ENCODE results near the gene DPP6. TPM values are rescaled to one million over a fixed set of nuclear protein-coding genes. Genes with fewer than 3 reads are reported as not detected.
"Not testable (repeated sequence)": the region's sequence is repeated elsewhere in the genome, so short reads cannot be mapped to it uniquely, and the experiment has no call there.

The DPP6 gene
- total RNA-seq, 1 donor from 2014 or later: 0.48 TPM

GRCh38 chr7:154919344-154920225 is 867.4 kb downstream of the DPP6 start:
- H3K27me3 Mint-ChIP-seq (ENCODE audit: low read depth, unreplicated experiment): peaks cover 42% of the 10 kb centered on the region
- Histone ChIP-seq H3K9me3 (ENCODE audit: insufficient read depth, low read depth, low read length) (no peaks in the 10 kb centered on the region), H3K36me3 (ENCODE audit: insufficient read depth, low read length) (no peaks in the 10 kb centered on the region), H3K4me1 (ENCODE audit: insufficient read depth, low read length) (no peaks in the 10 kb centered on the region), H3K79me2 (ENCODE audit: insufficient read depth, low read length) (no peaks in the 10 kb centered on the region), H2AFZ (ENCODE audit: low read depth, low read length) (no peak overlapping the region), H3K9ac (ENCODE audit: low read length) (no peak overlapping the region), H3K27ac (ENCODE audit: low read depth, low read length) (no peak overlapping the region), H3K27me3 (ENCODE audit: insufficient read depth, low read length) (peaks cover 7% of the 10 kb centered on the region), H3K4me3 (ENCODE audit: insufficient read depth, low read depth, low read length) (no peak overlapping the region), H4K20me1 (ENCODE audit: insufficient read depth, low read length) (no peaks in the 10 kb centered on the region), H3K4me2 (ENCODE audit: low read length) (no peak overlapping the region)
- TF ChIP-seq EZH2 (IDR thresholded peaks at IDR 0.05; ENCODE audit: insufficient read depth, low read length) (no peak), CTCF (IDR thresholded peaks at IDR 0.05; ENCODE audit: insufficient read depth, low read depth, low read length) (no peak)
- FAIRE-seq: no peak
- H3K9me3 Mint-ChIP-seq (ENCODE audit: unreplicated experiment): peaks cover 5% of the 10 kb centered on the region
- no peaks in the 10 kb centered on the region for H3K36me3 Mint-ChIP-seq (ENCODE audit: low read depth, unreplicated experiment)
- no peak overlapping the region for H3K27ac Mint-ChIP-seq (ENCODE audit: unreplicated experiment)
- no peak overlapping the region for H3K4me3 Mint-ChIP-seq (ENCODE audit: unreplicated experiment)
- H3K4me1 Mint-ChIP-seq (ENCODE audit: low read depth, unreplicated experiment): no peaks in the 10 kb centered on the region
- no peak for DNase-seq (ENCODE audit: low read depth)

GRCh38 chr7:154922472-154922871 is 870.3 kb downstream of the DPP6 start:
- H3K9me3 ChIP-seq (ENCODE audit: insufficient read depth, low read depth, low read length); H3K4me3 Mint-ChIP-seq (ENCODE audit: unreplicated experiment); H3K79me2 ChIP-seq (ENCODE audit: insufficient read depth, low read length); H3K27ac ChIP-seq (ENCODE audit: low read depth, low read length); H3K4me1 ChIP-seq (ENCODE audit: insufficient read depth, low read length); H3K4me3 ChIP-seq (ENCODE audit: insufficient read depth, low read depth, low read length); H3K27me3 ChIP-seq (ENCODE audit: insufficient read depth, low read length); H2AFZ ChIP-seq (ENCODE audit: low read depth, low read length); H3K4me1 Mint-ChIP-seq (ENCODE audit: low read depth, unreplicated experiment); H3K36me3 Mint-ChIP-seq (ENCODE audit: low read depth, unreplicated experiment); DNase-seq (ENCODE audit: low read depth); H3K36me3 ChIP-seq (ENCODE audit: insufficient read depth, low read length); H4K20me1 ChIP-seq (ENCODE audit: insufficient read depth, low read length); H3K9ac ChIP-seq (ENCODE audit: low read length); H3K27ac Mint-ChIP-seq (ENCODE audit: unreplicated experiment); FAIRE-seq; H3K9me3 Mint-ChIP-seq (ENCODE audit: unreplicated experiment); H3K4me2 ChIP-seq (ENCODE audit: low read length): not testable (repeated sequence)
- peaks cover 34% of the 10 kb centered on the region for H3K27me3 Mint-ChIP-seq (ENCODE audit: low read depth, unreplicated experiment)

GRCh38 chr7:154927624-154928125 is 875.5 kb downstream of the DPP6 start:
- peak; percentile 73 for DNase-seq (ENCODE audit: low read depth)

More at GRCh38 chr7:154927624-154928125, 875.5 kb downstream of the DPP6 start:
- H3K27ac Mint-ChIP-seq (ENCODE audit: unreplicated experiment): no peak overlapping the region
- H3K4me1 Mint-ChIP-seq (ENCODE audit: low read depth, unreplicated experiment): peaks cover 8% of the 10 kb centered on the region
- H2AFZ ChIP-seq (ENCODE audit: low read depth, low read length): peak overlapping the region; percentile 77
- TF ChIP-seq EZH2 (IDR thresholded peaks at IDR 0.05; ENCODE audit: insufficient read depth, low read length): no peak
- TF ChIP-seq CTCF (IDR thresholded peaks at IDR 0.05; ENCODE audit: insufficient read depth, low read depth, low read length): peak; percentile 64
- H3K36me3 ChIP-seq (ENCODE audit: insufficient read depth, low read length): no peaks in the 10 kb centered on the region
- no peaks in the 10 kb centered on the region for H3K4me1 ChIP-seq (ENCODE audit: insufficient read depth, low read length)
- H3K27me3 ChIP-seq (ENCODE audit: insufficient read depth, low read length): peaks cover 3% of the 10 kb centered on the region
- H3K9me3 ChIP-seq (ENCODE audit: insufficient read depth, low read depth, low read length): no peaks in the 10 kb centered on the region
- peak overlapping the region; percentile 81 for H3K4me2 ChIP-seq (ENCODE audit: low read length)
- H3K36me3 Mint-ChIP-seq (ENCODE audit: low read depth, unreplicated experiment): no peaks in the 10 kb centered on the region
- H4K20me1 ChIP-seq (ENCODE audit: insufficient read depth, low read length): no peaks in the 10 kb centered on the region
- no peaks in the 10 kb centered on the region for H3K79me2 ChIP-seq (ENCODE audit: insufficient read depth, low read length)
- peak overlapping the region; percentile 46 for H3K9ac ChIP-seq (ENCODE audit: low read length)
- no peak overlapping the region for H3K4me3 Mint-ChIP-seq (ENCODE audit: unreplicated experiment)
- H3K27me3 Mint-ChIP-seq (ENCODE audit: low read depth, unreplicated experiment): peaks cover 29% of the 10 kb centered on the region
- H3K27ac ChIP-seq (ENCODE audit: low read depth, low read length): no peak overlapping the region
- no peak for FAIRE-seq
- peak overlapping the region; percentile 46 for H3K4me3 ChIP-seq (ENCODE audit: insufficient read depth, low read depth, low read length)
- peaks cover under 1% of the 10 kb centered on the region for H3K9me3 Mint-ChIP-seq (ENCODE audit: unreplicated experiment)
